ENCODE data around the gene FOXS1.

- no peak for TF ChIP-seq CTCF (conservative IDR thresholded peaks at IDR 0.05; ENCODE audit: low read length)
- TF ChIP-seq EZH2phosphoT487 (IDR thresholded peaks at IDR 0.05; ENCODE audit: borderline replicate concordance): no peak
These were observed 9.2 kb downstream of the FOXS1 start for GRCh38 chr20:31835977-31836852.
